Endothelial cell of umbilical vein (primary cell): ENCODE data around the gene ZNF319. TPM values are rescaled to one million over a fixed set of nuclear protein-coding genes. Genes with fewer than 3 reads are reported as not detected.
A peak's percentile ranks its signal among the peaks of the same experiment; 100 is the strongest.

ENCODE experiments used
- BruUV-seq: library from RNA; stranded (reverse); fragments of 400-500 nt; replicated peaks from 2 replicates; lab custom pipeline; 2021; lab: Mats Ljungman, UMichigan
- CTCF ChIA-PET: fragments of 300-600, 350-600 bp; sonication (Branson Sonifier 250); formaldehyde crosslinking; loops from one replicate; lab custom pipeline; 2021; ENCODE audit warnings: antibody characterized with exemption, inconsistent platforms; lab: Charles Lee
- POLR2A ChIA-PET: fragments of 300-600, 350-600 bp; sonication (Branson Sonifier 250); formaldehyde crosslinking; loops from one replicate; lab custom pipeline; 2021; ENCODE audit warnings: antibody characterized with exemption, inconsistent platforms; lab: Charles Lee
- DNase-seq: peaks from one replicate; pipeline ENCODE4 v3.0.0-alpha.2; 2011; ENCODE audit warnings: low read depth, low spot score
- FAIRE-seq: peaks from 2 replicates; lab custom pipeline; 2011; peaks lifted over from hg19 to GRCh38; lab: Jason Lieb, UNC
- H2AFZ ChIP-seq: 2 replicates; pipeline ENCODE4 v1.6.0; 2012; ENCODE audit warnings: low read depth, low read length, control low read depth, inconsistent platforms
- H3K27ac ChIP-seq: 2 replicates; pipeline ENCODE4 v1.5.1; 2011; ENCODE audit warnings: low read depth, mild to moderate bottlenecking, control low read depth, low read length, moderate library complexity; ENCODE audit not compliant: insufficient read depth
- H3K27me3 ChIP-seq, 2 experiments: 2 replicates each; pipeline versions ENCODE4 v1.6.0 to v1.6.1; 2011; ENCODE audit warnings: low read length in 2 of 2, mixed read lengths in 1 of 2; ENCODE audit not compliant: control insufficient read depth in 2 of 2, insufficient read depth in 2 of 2
- H3K36me3 ChIP-seq, 2 experiments: 2 replicates in 1 of 2; 3 replicates in 1 of 2; pipeline ENCODE4 v1.5.1; 2011; ENCODE audit warnings: low read length in 2 of 2, mild to moderate bottlenecking in 1 of 2, moderate library complexity in 1 of 2; ENCODE audit not compliant: control insufficient read depth in 2 of 2, insufficient read depth in 2 of 2; ENCODE audit errors: extremely low read depth in 1 of 2
- H3K4me1 ChIP-seq: 3 replicates; pipeline ENCODE4 v1.5.1; 2011; ENCODE audit warnings: mild to moderate bottlenecking, low read length; ENCODE audit not compliant: control insufficient read depth, insufficient read depth; ENCODE audit errors: extremely low read depth
- H3K4me2 ChIP-seq: 2 replicates; pipeline ENCODE4 v1.6.1; 2011; ENCODE audit warnings: low read length, control low read depth, mixed read lengths; ENCODE audit not compliant: insufficient read depth
- H3K4me3 ChIP-seq, 3 experiments: fragments of 200-600 bp in 1 of 3; sonication (generic), shearing (Covaris generic) in 1 of 3; replicated peaks in 1 of 3; 2 replicates each; pipeline ENCODE4 v1.5.1; 2011 to 2016; ENCODE audit warnings: control low read depth in 3 of 3, low read length in 3 of 3, mild to moderate bottlenecking in 2 of 3, inconsistent platforms in 1 of 3, low read depth in 1 of 3, moderate library complexity in 1 of 3; ENCODE audit not compliant: insufficient read depth in 1 of 3
- H3K79me2 ChIP-seq: 2 replicates; pipeline ENCODE4 v1.6.0; 2012; ENCODE audit warnings: low read length, inconsistent platforms; ENCODE audit not compliant: control insufficient read depth, insufficient read depth
- H3K9ac ChIP-seq: replicated peaks from 2 replicates; pipeline ENCODE3; 2011; ENCODE audit warnings: low read length, control low read depth; ENCODE audit not compliant: insufficient read depth; ENCODE audit errors: extremely low read depth
- H3K9me1 ChIP-seq: replicated peaks from 3 replicates; pipeline ENCODE4 v1.6.0; 2011; ENCODE audit warnings: mild to moderate bottlenecking, low read length; ENCODE audit not compliant: control insufficient read depth, insufficient read depth; ENCODE audit errors: extremely low read depth
- H3K9me3 ChIP-seq: replicated peaks from 2 replicates; pipeline ENCODE4 v1.5.1; 2012; ENCODE audit warnings: low read length, inconsistent platforms; ENCODE audit not compliant: control insufficient read depth, insufficient read depth
- H4K20me1 ChIP-seq: replicated peaks from 2 replicates; pipeline ENCODE3; 2011; ENCODE audit warnings: mild to moderate bottlenecking, low read length; ENCODE audit not compliant: control insufficient read depth, insufficient read depth; ENCODE audit errors: extremely low read depth
- EZH2 ChIP-seq: IDR thresholded peaks from 2 replicates; pipeline ENCODE4 v1.6.1; 2012; ENCODE audit warnings: borderline replicate concordance, low read depth, mild to moderate bottlenecking, moderate library complexity, low read length, inconsistent platforms; ENCODE audit not compliant: severe bottlenecking
- MYC ChIP-seq: IDR thresholded peaks from one replicate; pipeline ENCODE4 v1.6.1; 2011; ENCODE audit warnings: mild to moderate bottlenecking, low read depth, low read length
- POLR2A ChIP-seq: IDR thresholded peaks from 2 replicates; pipeline ENCODE4 v1.6.1; 2012; ENCODE audit warnings: low read depth, mild to moderate bottlenecking, control low read depth, low read length
- POLR2AphosphoS5 ChIP-seq: IDR thresholded peaks from 2 replicates; pipeline ENCODE4 v1.6.1; 2012; ENCODE audit warnings: low read depth, mild to moderate bottlenecking, control low read depth, low read length, moderate library complexity; ENCODE audit not compliant: insufficient read depth
- dilution Hi-C: fragments of 300-500 bp; cut with MboI; formaldehyde crosslinking; loops from one replicate; pipeline ENCODE4 v1.15.0; 2019; ENCODE audit warnings: low sequenced_read_pairs; ENCODE audit not compliant: extremely low pct_ligation_motif_present
- intact Hi-C: fragments of 100-400 bp; cut with micrococcal nuclease; formaldehyde crosslinking; loops from one replicate; pipeline ENCODE4 v1.10.0; 2022
- polyA plus RNA-seq, 4 experiments: library from polyadenylated mRNA; depleted of rRNA in 3 of 4; stranded (reverse) in 3 of 4; unstranded in 1 of 4; fragments of >200 nt; gene quantifications; 2 replicates each; pipeline versions ENCODE4 v1.2.1 to v1.2.3, GENCODE V29; 2011 to 2012; ENCODE audit warnings: missing spikeins in 1 of 4
- total RNA-seq: library from RNA; stranded (reverse); gene quantifications from 2 replicates; pipeline ENCODE4 v1.2.3, GENCODE V29; 2021
- TF ChIP-seq, protein P1 (sequence below): IDR thresholded peaks from 2 replicates; pipeline ENCODE4 v1.6.1; 2011; ENCODE audit not compliant: insufficient read depth, insufficient read length
- TF ChIP-seq, protein P2 (sequence below), 2 donors: IDR thresholded peaks; 1 replicate in 1 of 2; 2 replicates in 1 of 2; pipeline ENCODE4 v1.5.1; 2011; ENCODE audit warnings: low read length in 2 of 2, mild to moderate bottlenecking in 2 of 2, moderate library complexity in 2 of 2, control low read depth in 1 of 2, inconsistent platforms in 1 of 2, low read depth in 1 of 2; ENCODE audit not compliant: insufficient read depth in 1 of 2; ENCODE audit errors: extremely low read depth in 1 of 2

Gene ZNF319
- total and polyA plus RNA-seq, 2 donors (not counting 3 experiments of a cell fraction or from before 2014, with no cell fraction given): 5.4 to 9.9 TPM

- peak; percentile 83 for FAIRE-seq
- intact Hi-C loops (no loop called here), dilution Hi-C loops (no loop called here)
- Histone ChIP-seq H2AFZ (no peak overlapping the region), H3K27ac (no peak overlapping the region), H3K4me1 (peaks cover 19% of the 10 kb centered on the region), H3K9me1 (no peaks in the 10 kb centered on the region), H3K9me3 (no peaks in the 10 kb centered on the region), H3K27me3 (peaks cover 0 to 8% of the 10 kb centered on the region in 2 experiments), H4K20me1 (no peaks in the 10 kb centered on the region), H3K4me2 (no peak overlapping the region), H3K36me3 (peaks cover 0 to 9% of the 10 kb centered on the region in 2 experiments), H3K79me2 (no peaks in the 10 kb centered on the region), H3K9ac (no peak overlapping the region), H3K4me3 (no peak overlapping the region)
- TF ChIP-seq POLR2AphosphoS5 (peak; percentile 48), POLR2A (no peak)
- no TSS peak for BruUV-seq
- ChIA-PET POLR2A (interaction anchor here (1.5 kb wide), 1 partner anchor 99 kb away, joined by 3 read pairs; no protein-coding TSS in a partner anchor), CTCF (interaction anchor here (0.7 to 5.6 kb wide), 10 partner anchors 10 to 124 kb away, joined by 3 to 81 read pairs (median 5); partner anchors contain the start of gene CFAP20)
- peak; percentile 67 for DNase-seq
These were observed 22.3 kb upstream of the ZNF319 start for GRCh38 chr16:58022601-58023371.

- dilution Hi-C loops: no loop called here
- no peak overlapping the region for H2AFZ ChIP-seq
- ChIA-PET CTCF (interaction anchor here (1.3 to 5.6 kb wide), 4 partner anchors 41 to 106 kb away, joined by 3 to 81 read pairs (median 26); partner anchors contain the start of gene CFAP20), POLR2A (interaction anchor here (1.5 kb wide), 1 partner anchor 100 kb away, joined by 3 read pairs; no protein-coding TSS in a partner anchor)
- H3K9ac ChIP-seq: no peak overlapping the region
- DNase-seq (no peak), FAIRE-seq (no peak)
- no peaks in the 10 kb centered on the region for H4K20me1 ChIP-seq
- H3K9me3 ChIP-seq: no peaks in the 10 kb centered on the region
- H3K4me2 ChIP-seq: no peak overlapping the region
- H3K9me1 ChIP-seq: no peaks in the 10 kb centered on the region
- intact Hi-C loops: loop anchor here (2.0 kb wide), 2 partner anchors 177 to 285 kb away; partner anchors contain the start of gene CSNK2A2
- TF ChIP-seq EZH2 (no peak), MYC (no peak), POLR2A (peak; percentile 23)
- TF ChIP-seq, protein P1, sequence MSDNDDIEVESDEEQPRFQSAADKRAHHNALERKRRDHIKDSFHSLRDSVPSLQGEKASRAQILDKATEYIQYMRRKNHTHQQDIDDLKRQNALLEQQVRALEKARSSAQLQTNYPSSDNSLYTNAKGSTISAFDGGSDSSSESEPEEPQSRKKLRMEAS: no peak
- TF ChIP-seq, protein P2, sequence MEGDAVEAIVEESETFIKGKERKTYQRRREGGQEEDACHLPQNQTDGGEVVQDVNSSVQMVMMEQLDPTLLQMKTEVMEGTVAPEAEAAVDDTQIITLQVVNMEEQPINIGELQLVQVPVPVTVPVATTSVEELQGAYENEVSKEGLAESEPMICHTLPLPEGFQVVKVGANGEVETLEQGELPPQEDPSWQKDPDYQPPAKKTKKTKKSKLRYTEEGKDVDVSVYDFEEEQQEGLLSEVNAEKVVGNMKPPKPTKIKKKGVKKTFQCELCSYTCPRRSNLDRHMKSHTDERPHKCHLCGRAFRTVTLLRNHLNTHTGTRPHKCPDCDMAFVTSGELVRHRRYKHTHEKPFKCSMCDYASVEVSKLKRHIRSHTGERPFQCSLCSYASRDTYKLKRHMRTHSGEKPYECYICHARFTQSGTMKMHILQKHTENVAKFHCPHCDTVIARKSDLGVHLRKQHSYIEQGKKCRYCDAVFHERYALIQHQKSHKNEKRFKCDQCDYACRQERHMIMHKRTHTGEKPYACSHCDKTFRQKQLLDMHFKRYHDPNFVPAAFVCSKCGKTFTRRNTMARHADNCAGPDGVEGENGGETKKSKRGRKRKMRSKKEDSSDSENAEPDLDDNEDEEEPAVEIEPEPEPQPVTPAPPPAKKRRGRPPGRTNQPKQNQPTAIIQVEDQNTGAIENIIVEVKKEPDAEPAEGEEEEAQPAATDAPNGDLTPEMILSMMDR (IDR thresholded peaks at IDR 0.05; ENCODE audit: extremely low read depth in 1 of 2, insufficient read depth in 1 of 2, low read depth in 1 of 2, low read length in 2 of 2): no peak
- peaks cover 19% of the 10 kb centered on the region for H3K4me1 ChIP-seq
- H3K27me3 ChIP-seq: peaks cover 0 to 2% of the 10 kb centered on the region in 2 experiments
- no TSS peak for BruUV-seq
- peaks cover 0 to 9% of the 10 kb centered on the region in 2 experiments for H3K36me3 ChIP-seq
- H3K79me2 ChIP-seq: no peaks in the 10 kb centered on the region
- no peak overlapping the region for H3K4me3 ChIP-seq
- H3K27ac ChIP-seq: no peak overlapping the region
These were observed 21.4 kb upstream of the ZNF319 start for GRCh38 chr16:58021661-58022551.
